ENCODE measurements around the gene PAQR4.

The PAQR4 gene

DNA sequence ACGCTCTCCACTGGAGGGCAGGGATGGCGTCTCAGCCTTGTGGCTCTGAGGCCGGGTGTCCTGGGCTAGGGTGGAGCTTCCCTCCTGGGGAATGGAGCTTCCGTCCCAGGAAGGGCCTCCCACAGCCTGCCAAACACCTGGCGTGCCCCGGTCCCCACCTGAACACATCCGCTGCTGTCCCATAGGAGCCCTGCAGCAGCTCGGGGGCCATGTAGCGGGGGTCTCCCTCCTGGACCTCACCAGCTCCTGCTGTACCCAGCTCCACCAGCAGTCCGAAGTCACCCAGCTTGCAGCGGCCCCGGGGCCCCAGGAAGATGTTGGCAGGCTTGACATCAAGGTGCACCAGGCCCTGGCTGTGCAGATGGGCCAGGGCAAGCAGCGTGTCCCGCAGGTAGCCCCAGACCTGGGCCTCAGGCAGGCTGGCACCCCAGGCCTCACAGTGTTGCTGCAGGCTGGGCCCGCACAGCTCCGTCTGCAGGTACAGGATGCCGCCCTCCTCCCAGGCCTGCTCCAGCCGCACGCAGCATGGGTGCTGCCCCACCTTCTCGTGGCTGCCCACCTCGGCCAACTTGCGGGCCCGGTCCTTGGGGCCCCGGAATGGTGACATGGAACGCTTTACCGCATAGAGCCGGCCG, 6.1 kb downstream of the PAQR4 start:
- CTCF ChIA-PET, result no interaction called here

DNA sequence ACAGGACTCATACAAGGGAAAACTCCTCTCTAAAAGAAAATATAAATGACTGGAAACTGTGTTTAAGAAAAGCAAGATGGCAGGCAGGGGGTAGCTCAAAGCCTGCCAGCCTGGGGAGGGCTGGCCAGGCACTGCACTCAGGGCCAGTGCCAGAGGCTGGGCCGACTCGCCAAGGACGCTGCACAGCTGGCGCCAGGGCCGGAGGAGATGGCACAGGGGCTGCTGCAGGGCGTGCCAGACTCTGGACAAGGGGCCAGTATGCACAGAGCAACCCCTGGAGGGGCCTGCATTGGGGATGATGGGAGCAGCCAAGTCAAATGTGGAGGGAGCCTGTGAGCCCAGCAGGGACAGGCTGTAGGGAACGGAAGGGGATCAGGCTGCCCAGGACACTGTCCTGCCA, 7.1 kb downstream of the PAQR4 start:
- POLR2A ChIA-PET (ENCODE audit: low non-redundant PET), result no interaction called here
- TF ChIP-seq, protein P1, sequence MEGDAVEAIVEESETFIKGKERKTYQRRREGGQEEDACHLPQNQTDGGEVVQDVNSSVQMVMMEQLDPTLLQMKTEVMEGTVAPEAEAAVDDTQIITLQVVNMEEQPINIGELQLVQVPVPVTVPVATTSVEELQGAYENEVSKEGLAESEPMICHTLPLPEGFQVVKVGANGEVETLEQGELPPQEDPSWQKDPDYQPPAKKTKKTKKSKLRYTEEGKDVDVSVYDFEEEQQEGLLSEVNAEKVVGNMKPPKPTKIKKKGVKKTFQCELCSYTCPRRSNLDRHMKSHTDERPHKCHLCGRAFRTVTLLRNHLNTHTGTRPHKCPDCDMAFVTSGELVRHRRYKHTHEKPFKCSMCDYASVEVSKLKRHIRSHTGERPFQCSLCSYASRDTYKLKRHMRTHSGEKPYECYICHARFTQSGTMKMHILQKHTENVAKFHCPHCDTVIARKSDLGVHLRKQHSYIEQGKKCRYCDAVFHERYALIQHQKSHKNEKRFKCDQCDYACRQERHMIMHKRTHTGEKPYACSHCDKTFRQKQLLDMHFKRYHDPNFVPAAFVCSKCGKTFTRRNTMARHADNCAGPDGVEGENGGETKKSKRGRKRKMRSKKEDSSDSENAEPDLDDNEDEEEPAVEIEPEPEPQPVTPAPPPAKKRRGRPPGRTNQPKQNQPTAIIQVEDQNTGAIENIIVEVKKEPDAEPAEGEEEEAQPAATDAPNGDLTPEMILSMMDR (conservative IDR thresholded peaks at IDR 0.05; ENCODE audit: low read depth), result no peak
- H3K27ac ChIP-seq, result peak overlapping the region; percentile 84
- no peak for DNase-seq (ENCODE audit: low spot score)
- CTCF ChIA-PET, result no interaction called here

More for the DNA sequence above, 6.1 kb downstream of the PAQR4 start:
- peak overlapping the region; percentile 84 for H3K27ac ChIP-seq
- DNase-seq (ENCODE audit: low spot score), result no peak
- POLR2A ChIA-PET (ENCODE audit: low non-redundant PET), result no interaction called here
- TF ChIP-seq, protein P1 (conservative IDR thresholded peaks at IDR 0.05; ENCODE audit: low read depth), result no peak

GRCh38 chr16:2976673-2977072, 7.5 kb downstream of the PAQR4 start:
- ChIA-PET POLR2A (ENCODE audit: low non-redundant PET) (no interaction called here), CTCF (no interaction called here)
- TF ChIP-seq, protein P1 (conservative IDR thresholded peaks at IDR 0.05; ENCODE audit: low read depth), result no peak
- H3K27ac ChIP-seq, result peak overlapping the region; percentile 84
- no peak for DNase-seq (ENCODE audit: low spot score)

DNA sequence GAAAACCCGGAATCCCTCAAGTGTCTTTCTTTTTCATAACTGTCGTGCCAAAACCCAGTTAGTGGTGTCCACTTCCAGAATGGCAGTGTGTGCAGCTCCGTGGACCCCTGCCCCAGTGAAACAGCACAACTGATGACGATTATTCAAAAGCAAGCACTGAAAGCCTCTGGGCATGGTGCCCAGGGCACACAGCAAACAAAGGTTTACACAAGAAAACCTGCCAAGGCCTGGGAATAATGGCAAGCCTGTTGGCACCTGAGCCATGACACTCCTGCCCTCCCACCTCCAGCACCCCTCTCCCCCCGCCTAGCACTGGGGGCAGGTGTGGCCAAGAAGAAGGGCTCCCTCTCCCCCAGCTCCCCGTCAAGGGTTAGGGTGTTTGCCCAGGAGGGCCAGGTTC, 8.3 kb downstream of the PAQR4 start:
- peak overlapping the region; percentile 84 for H3K27ac ChIP-seq
- DNase-seq (ENCODE audit: low spot score), result no peak
- TF ChIP-seq, protein P1 (conservative IDR thresholded peaks at IDR 0.05; ENCODE audit: low read depth), result no peak
- CTCF ChIA-PET, result interaction anchor here (0.8 kb wide), 1 partner anchor 8 kb away, joined by 3 read pairs; no protein-coding TSS in a partner anchor
- POLR2A ChIA-PET (ENCODE audit: low non-redundant PET), result no interaction called here

DNA sequence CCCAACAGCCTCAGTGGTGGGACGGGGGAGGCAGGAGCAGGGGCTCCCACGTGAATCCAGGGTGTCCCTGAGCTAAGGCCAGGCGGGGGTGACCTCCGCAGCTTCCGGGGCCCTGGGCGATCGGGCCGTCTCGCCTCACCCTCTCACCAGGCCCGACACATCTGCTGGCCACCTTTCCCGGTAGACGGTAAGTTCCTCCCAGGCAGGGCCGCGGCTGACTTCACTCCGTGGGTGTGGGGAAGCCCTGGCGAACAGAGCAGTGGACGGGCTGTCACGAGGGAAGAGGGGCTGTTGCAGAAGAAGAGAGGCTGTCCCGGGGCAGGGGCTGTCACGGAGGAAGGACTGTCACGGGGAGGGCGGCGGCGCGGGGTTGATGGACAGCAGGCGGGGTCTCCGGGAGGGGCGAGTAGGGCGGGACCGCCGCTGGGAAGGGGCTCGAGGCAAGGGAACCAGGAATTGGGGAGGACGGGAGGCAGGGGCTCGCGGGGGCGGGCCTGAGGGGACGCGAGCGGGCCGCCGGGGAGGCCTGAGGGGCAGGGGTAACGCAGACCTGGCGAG, 10.6 kb downstream of the PAQR4 start:
- POLR2A ChIA-PET (ENCODE audit: low non-redundant PET), result interaction anchor here (1.5 kb wide), 1 partner anchor 9 kb away, joined by 3 read pairs; no protein-coding TSS in a partner anchor
- TF ChIP-seq, protein P1 (conservative IDR thresholded peaks at IDR 0.05; ENCODE audit: low read depth), result no peak
- no peak for DNase-seq (ENCODE audit: low spot score)
- H3K27ac ChIP-seq, result peak overlapping the region; percentile 84
- CTCF ChIA-PET, result interaction anchor here (1.5 kb wide), 1 partner anchor 10 kb away, joined by 8 read pairs; no protein-coding TSS in a partner anchor

DNA sequence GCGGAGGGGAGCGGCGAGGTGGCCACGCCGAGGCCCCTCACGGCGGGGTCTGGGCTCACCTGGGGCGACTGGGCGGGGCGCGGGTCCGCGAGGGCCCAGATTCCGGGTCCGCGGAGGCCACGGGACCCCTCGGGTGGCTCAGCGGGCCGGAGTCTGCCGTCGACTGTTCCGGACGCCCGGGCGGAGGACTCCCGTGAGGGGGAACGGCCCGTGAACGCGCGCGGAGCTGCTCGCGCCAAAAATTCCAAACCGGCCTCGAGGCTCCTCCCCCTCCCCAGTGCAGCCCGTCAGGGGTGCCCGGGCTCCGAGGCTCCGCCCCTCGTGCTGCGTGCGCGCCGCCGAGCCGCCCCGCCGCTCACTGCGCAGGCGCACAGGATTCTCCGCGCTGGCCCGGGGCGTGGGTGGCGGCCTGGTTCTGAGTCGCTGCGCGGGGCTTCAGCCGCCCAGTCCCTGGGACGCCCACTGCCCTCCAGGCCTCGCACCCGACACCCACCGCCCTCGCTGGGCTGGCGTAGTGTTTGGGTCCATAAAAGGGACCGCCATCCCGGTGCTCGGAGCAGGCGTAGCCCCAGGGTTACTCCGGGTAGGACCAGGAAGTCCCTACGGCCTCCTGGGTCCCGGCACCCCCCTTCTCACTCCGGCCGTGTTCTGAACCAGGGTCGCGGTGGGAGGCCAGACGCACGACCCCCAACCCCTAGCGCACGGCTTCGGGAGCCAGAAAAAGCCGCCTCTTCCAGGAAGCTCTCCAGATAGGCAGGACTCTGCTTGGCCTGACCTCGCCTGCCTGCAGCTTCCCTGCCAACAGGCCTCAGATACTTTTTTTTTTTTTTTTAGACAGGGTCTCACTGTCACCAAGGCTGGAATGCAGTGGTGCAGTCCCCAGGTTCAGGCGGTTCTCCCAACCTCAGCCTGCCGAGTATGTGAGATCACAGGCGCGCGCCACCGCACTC, 11.4 kb downstream of the PAQR4 start, which contains the start of gene PKMYT1:
PKMYT1 (minus strand) TSS at position 220 of the 950 bp plus-strand sequence. CDS start 789 bp downstream, outside the sequence.
- TF ChIP-seq, protein P1 (conservative IDR thresholded peaks at IDR 0.05; ENCODE audit: low read depth), result no peak

More for the DNA sequence above, 11.4 kb downstream of the PAQR4 start, which contains the start of gene PKMYT1:
- peak; percentile 99 for DNase-seq (ENCODE audit: low spot score)
- peak within 1 kb of the TSS; percentile 84 for H3K27ac ChIP-seq
- ChIA-PET CTCF (interaction anchor here (0.6 to 1.5 kb wide), 5 partner anchors 8 to 66 kb away, joined by 3 to 8 read pairs (median 6); partner anchors contain the start of gene MMP25), POLR2A (ENCODE audit: low non-redundant PET) (interaction anchor here (0.5 to 1.5 kb wide), 4 partner anchors 10 to 58 kb away, joined by 3 to 7 read pairs (median 3); partner anchors contain the start of gene PAQR4)

All from RWPE1 (cell line).